Measurements from ENCODE around the gene DCBLD1.

DNA sequence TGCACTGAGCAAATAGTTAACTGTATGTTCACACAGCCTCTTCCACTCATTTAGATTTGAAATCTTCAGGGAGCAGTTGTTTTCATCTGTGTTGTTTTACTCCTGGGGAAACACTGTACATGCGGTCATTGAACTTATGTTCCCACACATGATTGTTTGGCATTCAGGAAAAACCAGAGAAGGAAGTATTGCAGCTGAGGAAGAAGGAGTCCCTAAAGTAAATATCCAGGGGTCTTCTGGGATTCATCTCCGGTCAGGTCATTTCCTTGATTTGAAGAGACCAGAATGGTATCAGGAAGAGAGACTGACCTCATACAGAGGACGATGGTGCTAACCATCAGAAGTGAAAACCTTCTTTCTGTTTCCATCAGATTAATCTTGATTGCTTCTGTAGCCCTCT, 52.5 kb downstream of the DCBLD1 start:
- TF ChIP-seq EZH2phosphoT487 (IDR thresholded peaks at IDR 0.05; ENCODE audit: insufficient read depth, low read depth) (no peak), EZH2 (IDR thresholded peaks at IDR 0.05; ENCODE audit: insufficient read depth, poor library complexity, severe bottlenecking) (no peak)

Measured in GM23248 (cell line).